HG02973 (cell line): ENCODE results near the gene IQCK.

ENCODE experiments used
- ATAC-seq: cut with Tn5 transposase; IDR thresholded peaks from one replicate; pipeline ENCODE4 v1.9.1; 2021; ENCODE audit warnings: moderate library complexity; ENCODE audit not compliant: unreplicated experiment

Gene IQCK

GRCh38 chr16:19830902-19831560 lies 113.0 kb downstream of the IQCK start:
- ATAC-seq: no peak

- ATAC-seq: no peak
These were observed 113.6 kb downstream of the IQCK start for GRCh38 chr16:19831678-19832077.

DNA sequence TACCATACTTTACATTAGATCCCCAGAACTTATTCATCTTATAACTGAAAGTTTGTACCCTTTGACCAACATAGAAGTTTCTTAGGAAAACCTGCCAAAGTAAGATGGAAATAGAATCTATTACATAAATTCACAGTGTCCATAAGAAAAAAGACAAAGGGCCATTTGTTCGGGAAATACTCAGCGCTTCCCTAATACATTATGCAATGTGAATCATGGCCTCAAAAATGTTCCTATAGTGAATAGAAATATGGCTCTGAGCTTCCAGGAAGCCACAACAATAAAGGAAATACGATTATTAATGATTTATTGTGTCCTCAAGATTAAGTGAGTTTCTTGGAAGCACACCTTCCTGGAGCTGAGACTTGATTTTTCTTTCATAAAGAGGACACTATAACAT lies 115.1 kb downstream of the IQCK start:
- ATAC-seq: no peak

DNA sequence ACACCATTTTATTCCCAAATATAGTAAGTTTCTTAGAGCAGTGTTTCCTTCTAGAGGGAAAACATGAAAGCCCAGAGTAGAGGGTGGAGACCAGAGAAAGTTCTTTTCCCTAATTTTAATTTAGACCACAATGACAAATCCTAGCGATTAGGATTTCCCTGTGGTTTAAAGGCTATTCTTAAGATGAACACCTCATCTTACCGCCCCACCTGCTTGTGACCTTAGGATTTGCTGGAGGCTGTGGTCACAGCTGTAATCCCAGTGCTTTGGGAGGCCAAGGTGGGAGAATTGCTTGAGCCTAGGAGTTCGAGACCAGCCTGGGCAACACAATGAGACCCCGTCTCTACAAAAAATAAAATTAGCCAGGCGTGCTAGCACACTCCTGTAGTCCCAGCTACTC lies 115.5 kb downstream of the IQCK start:
- no peak for ATAC-seq

GRCh38 chr16:19835196-19835595 lies 117.1 kb downstream of the IQCK start:
- ATAC-seq: no peak

DNA sequence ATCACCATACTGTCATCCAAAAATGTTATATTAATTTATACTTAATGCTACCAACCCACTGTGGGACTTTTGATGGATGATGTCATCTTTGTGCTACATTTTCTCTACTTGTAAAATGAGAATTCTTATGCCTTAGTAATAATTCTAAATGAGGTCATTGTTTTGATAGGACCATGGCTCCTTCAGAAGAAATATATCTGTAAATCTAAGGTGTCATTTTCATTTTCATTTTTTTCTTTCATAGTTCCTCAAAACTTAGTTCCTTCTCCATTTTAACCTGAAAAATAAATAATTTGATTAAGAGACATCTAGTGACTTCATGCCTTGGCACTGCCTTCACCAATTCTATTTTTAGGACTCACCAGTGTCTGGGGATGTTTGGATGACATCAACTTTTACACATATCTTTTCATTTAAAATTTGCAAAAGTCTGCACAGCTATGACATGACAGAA lies 117.9 kb downstream of the IQCK start:
- ATAC-seq: no peak

DNA sequence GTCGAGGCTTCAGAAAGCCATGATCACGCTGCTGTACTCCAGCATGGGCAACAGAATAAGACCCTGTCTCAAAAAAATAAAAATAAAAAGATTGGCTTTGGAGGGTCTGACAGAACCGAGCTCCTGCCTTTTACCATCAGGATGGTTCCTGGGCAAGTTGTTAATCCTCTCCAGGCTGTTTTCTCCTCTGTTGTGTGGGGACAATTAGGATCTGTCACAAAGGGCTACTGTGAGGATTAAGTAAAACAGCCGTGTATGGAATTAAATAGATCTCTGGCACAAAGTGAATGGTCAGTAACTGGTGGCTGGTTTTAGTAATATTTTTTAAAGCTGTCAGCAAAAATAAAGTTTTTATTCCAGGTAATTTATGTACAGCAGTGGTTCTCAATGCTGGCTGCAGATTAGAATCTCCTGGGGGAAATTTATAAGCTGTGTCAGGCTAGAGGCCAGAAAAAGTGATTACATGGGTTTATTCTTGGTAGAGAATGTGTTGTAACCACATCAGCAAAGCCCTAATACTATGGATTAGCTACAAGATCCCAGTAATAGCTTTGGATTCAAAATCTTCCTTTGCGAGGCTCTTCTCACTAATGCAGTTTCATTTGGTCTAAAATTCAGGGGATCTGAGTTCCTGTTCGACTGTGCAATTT lies 119.4 kb downstream of the IQCK start:
- no peak for ATAC-seq

GRCh38 chr16:19837984-19838707 lies 120.1 kb downstream of the IQCK start:
- no peak for ATAC-seq

DNA sequence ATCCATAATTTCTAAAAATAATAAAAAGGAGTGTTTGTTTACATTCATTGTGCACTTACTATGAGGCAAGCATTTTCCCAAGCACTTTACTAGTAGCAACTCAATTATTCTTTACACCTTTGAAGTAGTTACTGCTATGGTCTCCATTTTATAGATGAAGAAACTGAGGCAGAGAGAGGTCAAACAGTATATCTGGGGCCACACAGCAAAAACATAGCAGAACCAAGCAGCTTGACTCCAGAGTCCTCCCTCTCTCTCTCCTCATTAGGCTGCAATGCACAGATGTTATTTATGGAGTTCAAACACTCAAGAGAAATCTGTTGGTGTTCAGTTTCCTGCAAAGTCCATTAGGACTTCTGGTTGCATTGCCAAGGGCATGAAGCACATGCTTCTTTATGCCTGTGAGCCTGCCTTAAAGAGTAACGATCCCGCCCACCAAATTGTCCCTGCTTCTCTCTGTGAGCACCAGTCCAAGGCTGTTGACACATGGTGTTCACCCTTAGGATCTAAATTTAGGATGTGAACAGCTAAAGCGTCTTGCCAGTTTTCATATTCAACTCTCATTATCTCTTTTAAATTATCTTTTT lies 122.5 kb downstream of the IQCK start:
- ATAC-seq: no peak

- no peak for ATAC-seq
These were observed 123.1 kb downstream of the IQCK start for GRCh38 chr16:19841184-19841583.

GRCh38 chr16:19842426-19843157 lies 124.5 kb downstream of the IQCK start:
- no peak for ATAC-seq

GRCh38 chr16:19843371-19843770 lies 125.3 kb downstream of the IQCK start:
- no peak for ATAC-seq

- no peak for ATAC-seq
These were observed 127.0 kb downstream of the IQCK start for GRCh38 chr16:19844945-19845641.

GRCh38 chr16:19846436-19846835 lies 128.4 kb downstream of the IQCK start:
- no peak for ATAC-seq

DNA sequence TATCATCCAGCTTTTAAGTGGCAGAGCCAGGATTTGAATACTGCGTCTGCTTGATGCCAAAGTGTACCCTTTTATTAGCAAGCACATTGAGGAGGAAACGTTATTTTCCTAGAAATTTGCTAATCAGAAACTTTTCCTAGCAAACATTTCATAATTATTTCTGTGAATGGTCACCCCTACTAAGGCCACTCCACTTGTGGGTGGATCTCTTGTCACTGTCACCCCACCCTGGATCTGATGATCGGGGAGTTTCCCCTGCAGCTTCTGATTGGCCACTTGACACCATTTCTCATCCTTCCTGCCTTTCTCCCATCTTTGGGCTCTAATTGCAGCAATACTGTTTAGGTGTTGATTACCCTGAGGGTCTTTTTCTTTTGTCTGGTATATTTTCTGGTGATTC lies 130.7 kb downstream of the IQCK start:
- no peak for ATAC-seq

DNA sequence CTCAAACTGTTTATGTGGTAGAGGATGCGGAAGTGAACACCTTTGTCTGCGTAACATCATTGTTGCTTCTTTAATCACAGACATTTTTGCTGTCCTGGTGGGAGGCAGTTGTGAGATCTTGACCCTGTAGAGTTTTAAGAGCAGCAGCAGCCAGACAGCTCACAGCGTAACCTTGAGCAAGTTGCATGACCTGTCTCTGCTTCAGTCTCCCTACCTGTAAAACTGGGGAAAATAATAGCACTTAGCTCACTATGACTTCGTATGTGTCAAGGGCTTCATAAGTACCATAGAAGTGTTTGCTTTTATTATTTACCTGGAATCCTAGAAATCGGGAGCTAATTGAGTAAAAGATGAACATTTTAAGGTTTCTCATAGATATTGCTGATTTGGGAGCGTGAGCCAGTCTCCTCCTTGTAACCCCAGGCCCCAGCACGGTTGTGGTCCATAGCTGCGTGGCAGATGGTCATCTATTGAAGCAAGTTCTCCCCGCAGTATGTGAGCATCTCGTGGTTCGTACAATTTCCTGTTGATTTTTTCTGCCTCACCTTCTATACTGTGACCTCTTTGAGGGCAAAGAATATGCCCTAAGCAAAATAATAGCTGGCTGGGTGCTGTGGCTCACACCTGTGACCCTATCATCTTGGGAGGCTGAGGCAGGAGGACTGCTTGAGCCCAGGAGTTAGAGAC lies 132.2 kb downstream of the IQCK start:
- no peak for ATAC-seq

- ATAC-seq: no peak
These were observed 133.4 kb downstream of the IQCK start for GRCh38 chr16:19851476-19851875.

- ATAC-seq: no peak
These were observed 135.2 kb downstream of the IQCK start for GRCh38 chr16:19853132-19853741.

DNA sequence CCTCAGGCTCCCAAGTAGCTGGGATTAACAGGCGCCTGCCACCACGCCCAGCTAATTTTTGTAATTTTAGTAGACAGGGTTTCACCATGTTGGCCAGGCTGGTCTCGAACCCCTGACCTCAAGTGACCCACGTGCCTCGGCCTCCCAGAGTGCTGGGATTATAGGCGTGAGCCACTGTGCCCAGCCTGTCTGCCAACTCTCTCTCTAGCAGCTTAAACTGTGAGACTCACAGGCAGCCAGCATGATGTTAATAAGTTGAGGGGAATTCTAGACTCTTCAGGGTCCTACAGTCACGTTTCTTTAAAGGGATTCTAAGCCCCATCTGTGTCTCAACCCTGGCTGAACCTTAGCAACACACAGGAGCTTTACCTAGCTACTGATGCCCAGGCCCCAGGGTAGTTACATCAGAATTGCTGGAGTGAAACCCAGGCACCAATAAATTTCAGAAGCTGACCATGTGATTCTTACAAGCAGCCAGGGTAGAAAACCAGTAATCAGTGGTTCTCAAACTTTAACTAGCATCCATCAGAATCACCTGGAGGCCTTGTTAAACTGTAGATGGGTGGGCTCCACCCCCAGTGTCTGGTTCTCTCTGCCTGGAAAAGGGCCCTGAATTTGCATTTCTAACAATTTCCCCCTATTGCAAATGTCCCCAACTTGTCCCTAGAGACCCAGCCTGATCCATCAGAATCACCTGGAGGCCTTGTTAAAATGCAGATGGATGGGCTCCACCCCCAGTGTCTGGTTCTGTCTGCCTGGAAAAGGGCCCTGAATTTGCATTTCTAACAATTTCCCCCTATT lies 135.9 kb downstream of the IQCK start:
- no peak for ATAC-seq
